H1 (cell line): ENCODE results near the gene FAM227B. TPM values are rescaled to one million over a fixed set of nuclear protein-coding genes. Genes with fewer than 3 reads are reported as not detected.

ENCODE experiments used
- CTCF ChIA-PET: fragments of 300-600 bp; sonication (Branson Sonifier 250); formaldehyde crosslinking; loops from one replicate; lab custom pipeline; 2021; ENCODE audit not compliant: partially characterized antibody; lab: Charles Lee
- POLR2A ChIA-PET: fragments of 300-600 bp; sonication (Branson Sonifier 250); formaldehyde crosslinking; loops from one replicate; lab custom pipeline; 2021; ENCODE audit warnings: inconsistent platforms; ENCODE audit not compliant: partially characterized antibody; lab: Charles Lee
- DNase-seq, 2 experiments: peaks; one replicate each; pipeline versions ENCODE4 v3.0.0 to v3.0.0-alpha.2; 2010 to 2022; ENCODE audit warnings: low spot score in 2 of 2, low read depth in 1 of 2, mixed read lengths in 1 of 2
- FAIRE-seq: peaks from 2 replicates; lab custom pipeline; 2011; peaks lifted over from hg19 to GRCh38; lab: Jason Lieb, UNC
- H2AFZ ChIP-seq: 2 replicates; pipeline ENCODE4 v1.8.1; 2012; ENCODE audit warnings: low read length, inconsistent platforms
- H2AK5ac ChIP-seq: 2 replicates; pipeline ENCODE4 v1.6.1; 2013; ENCODE audit warnings: low read depth, low read length
- H2BK120ac ChIP-seq: replicated peaks from 2 replicates; pipeline ENCODE3; 2013; ENCODE audit warnings: low read depth, low read length, inconsistent platforms
- H2BK12ac ChIP-seq: 2 replicates; pipeline ENCODE4 v1.6.1; 2013; ENCODE audit warnings: low read depth, low read length
- H2BK15ac ChIP-seq: 2 replicates; pipeline ENCODE4 v1.6.1; 2013; ENCODE audit warnings: low read length
- H2BK20ac ChIP-seq: 2 replicates; pipeline ENCODE4 v1.6.1; 2013; ENCODE audit warnings: low read length
- H2BK5ac ChIP-seq: 2 replicates; pipeline ENCODE4 v1.6.1; 2013; ENCODE audit warnings: low read depth, low read length
- H3K14ac ChIP-seq: 2 replicates; pipeline ENCODE4 v1.6.1; 2013; ENCODE audit warnings: inconsistent platforms; ENCODE audit not compliant: insufficient read length
- H3K18ac ChIP-seq: 2 replicates; pipeline ENCODE4 v1.6.1; 2013; ENCODE audit warnings: low read length; ENCODE audit errors: extremely low read depth
- H3K23ac ChIP-seq: 2 replicates; pipeline ENCODE4 v1.6.1; 2013; ENCODE audit warnings: inconsistent platforms; ENCODE audit not compliant: insufficient read length
- H3K23me2 ChIP-seq: 2 replicates; pipeline ENCODE4 v1.6.1; 2013; ENCODE audit warnings: low read depth, low read length
- H3K27ac ChIP-seq: 2 replicates; pipeline ENCODE4 v1.6.1; 2011; ENCODE audit warnings: low read depth, low read length, inconsistent platforms
- H3K27me3 ChIP-seq, 4 experiments: replicated peaks in 1 of 4; 1 replicate in 1 of 4; 2 replicates in 3 of 4; pipeline versions ENCODE4 v1.6.1 to v1.8.1; 2011 to 2013; ENCODE audit warnings: low read length in 3 of 4, mild to moderate bottlenecking in 3 of 4, inconsistent platforms in 2 of 4, mixed read lengths in 2 of 4, moderate library complexity in 1 of 4; ENCODE audit not compliant: control insufficient read depth in 3 of 4, insufficient read depth in 3 of 4; ENCODE audit errors: extremely low read depth in 1 of 4
- H3K36me3 ChIP-seq, 4 experiments: 2 replicates each; pipeline versions ENCODE4 v1.6.1 to v1.8.1; 2011 to 2013; ENCODE audit warnings: mild to moderate bottlenecking in 4 of 4, low read length in 3 of 4, moderate library complexity in 2 of 4, control low read depth in 1 of 4, inconsistent platforms in 1 of 4; ENCODE audit not compliant: insufficient read depth in 4 of 4, control insufficient read depth in 2 of 4
- H3K4ac ChIP-seq: replicated peaks from 2 replicates; pipeline ENCODE3; 2013; ENCODE audit warnings: low read length, low read depth, mixed read lengths, inconsistent platforms; ENCODE audit not compliant: insufficient read length
- H3K4me1 ChIP-seq, 4 experiments: replicated peaks in 1 of 4; 1 replicate in 1 of 4; 2 replicates in 3 of 4; pipeline versions ENCODE4 v1.6.1 to v1.8.1; 2011 to 2013; ENCODE audit warnings: low read length in 3 of 4, inconsistent platforms in 2 of 4, mixed read lengths in 1 of 4; ENCODE audit not compliant: insufficient read depth in 4 of 4, control insufficient read depth in 3 of 4
- H3K4me2 ChIP-seq, 2 experiments: 2 replicates each; pipeline versions ENCODE4 v1.6.1 to v1.8.1; 2011 to 2013; ENCODE audit warnings: low read depth in 2 of 2, low read length in 2 of 2, control low read depth in 1 of 2, inconsistent platforms in 1 of 2, mild to moderate bottlenecking in 1 of 2; ENCODE audit not compliant: insufficient read depth in 1 of 2
- H3K4me3 ChIP-seq, 4 experiments: fragments of 200-600, 300-600 bp in 1 of 4; sonication (generic), shearing (Covaris generic), sonication (Bioruptor Twin) in 1 of 4; 2 replicates each; pipeline versions ENCODE4 v1.5.1 to v1.8.1; 2011 to 2016; ENCODE audit warnings: low read length in 4 of 4, low read depth in 3 of 4, control low read depth in 2 of 4, inconsistent platforms in 2 of 4, mild to moderate bottlenecking in 2 of 4, mixed read lengths in 1 of 4, moderate library complexity in 1 of 4; ENCODE audit not compliant: insufficient read depth in 2 of 4; ENCODE audit errors: extremely low read depth in 1 of 4
- H3K56ac ChIP-seq: replicated peaks from 2 replicates; pipeline ENCODE3; 2013; ENCODE audit warnings: low read depth, mild to moderate bottlenecking, mixed read lengths, low read length, inconsistent platforms; ENCODE audit not compliant: insufficient read length
- H3K79me1 ChIP-seq: 2 replicates; pipeline ENCODE4 v1.6.1; 2013; ENCODE audit warnings: low read depth, low read length, control low read depth
- H3K79me2 ChIP-seq, 2 experiments: 2 replicates each; pipeline versions ENCODE4 v1.6.1 to v1.8.1; 2012 to 2013; ENCODE audit warnings: low read length in 2 of 2, mild to moderate bottlenecking in 2 of 2, inconsistent platforms in 1 of 2; ENCODE audit not compliant: insufficient read depth in 2 of 2, control insufficient read depth in 1 of 2
- H3K9ac ChIP-seq, 4 experiments: replicated peaks in 1 of 4; 1 replicate in 1 of 4; 2 replicates in 3 of 4; pipeline versions ENCODE4 v1.6.1 to v1.8.1; 2011 to 2013; ENCODE audit warnings: low read depth in 3 of 4, low read length in 3 of 4, control low read depth in 2 of 4, mild to moderate bottlenecking in 2 of 4, moderate library complexity in 2 of 4, inconsistent platforms in 1 of 4; ENCODE audit errors: extremely low read depth in 1 of 4
- H3K9me3 ChIP-seq, 2 experiments: 2 replicates each; pipeline versions ENCODE4 v1.6.1 to v1.8.1; 2012 to 2013; ENCODE audit warnings: mild to moderate bottlenecking in 2 of 2, moderate library complexity in 2 of 2, control low read depth in 1 of 2, inconsistent platforms in 1 of 2, low read depth in 1 of 2, low read length in 1 of 2, mixed read lengths in 1 of 2; ENCODE audit not compliant: insufficient read depth in 2 of 2
- H4K20me1 ChIP-seq, 2 experiments: replicated peaks in 1 of 2; 2 replicates each; pipeline versions ENCODE3 to v1.8.1; 2011 to 2013; ENCODE audit warnings: inconsistent platforms in 2 of 2, low read length in 2 of 2, mild to moderate bottlenecking in 1 of 2; ENCODE audit not compliant: insufficient read depth in 2 of 2, control insufficient read depth in 1 of 2
- H4K5ac ChIP-seq: 2 replicates; pipeline ENCODE4 v1.6.1; 2013; ENCODE audit warnings: low read length, low read depth, mixed read lengths, inconsistent platforms; ENCODE audit not compliant: insufficient read length
- H4K8ac ChIP-seq: 2 replicates; pipeline ENCODE4 v1.8.0; 2013; ENCODE audit warnings: mild to moderate bottlenecking, moderate library complexity, low read length, inconsistent platforms; ENCODE audit not compliant: insufficient read depth; ENCODE audit errors: extremely low read depth
- H4K91ac ChIP-seq: replicated peaks from 2 replicates; pipeline ENCODE3; 2013; ENCODE audit warnings: low read length, mixed read lengths, inconsistent platforms; ENCODE audit not compliant: insufficient read length
- ATF3 ChIP-seq: IDR thresholded peaks from 2 replicates; pipeline ENCODE4 v1.6.1; 2011; ENCODE audit warnings: low read depth, mild to moderate bottlenecking, low read length; ENCODE audit not compliant: insufficient read depth
- CBX5 ChIP-seq: fragments of 300-800, 300-1000 bp; sonication (generic); IDR thresholded peaks from 2 replicates; pipeline ENCODE4 v1.7.1; 2016; ENCODE audit warnings: antibody characterized with exemption, low read length, low read depth
- CHD2 ChIP-seq: IDR thresholded peaks from 2 replicates; pipeline ENCODE4 v1.6.1; 2012; ENCODE audit warnings: low read length, improper control_type of control experiment
- CTCF ChIP-seq, 3 experiments: IDR thresholded peaks; 1 replicate in 2 of 3; 2 replicates in 1 of 3; pipeline versions ENCODE4 v1.5.1 to v1.6.1; 2011; ENCODE audit warnings: low read length in 3 of 3, mild to moderate bottlenecking in 3 of 3, inconsistent platforms in 2 of 3, low read depth in 1 of 3, moderate library complexity in 1 of 3; ENCODE audit not compliant: insufficient read depth in 1 of 3; ENCODE audit errors: control extremely low read depth in 1 of 3
- POLR2AphosphoS5 ChIP-seq: IDR thresholded peaks from 2 replicates; pipeline ENCODE4 v1.6.1; 2011; ENCODE audit warnings: low read depth, low read length
- RNF2 ChIP-seq: fragments of 200-900, 300-1000 bp; sonication (generic); IDR thresholded peaks from 2 replicates; pipeline ENCODE4 v1.7.1; 2016; ENCODE audit warnings: borderline replicate concordance, low read depth, mild to moderate bottlenecking, antibody characterized with exemption, low read length; ENCODE audit not compliant: poor library complexity, severe bottlenecking; ENCODE audit errors: missing control alignments
- SAP30 ChIP-seq: fragments of 300-600 bp; sonication (generic); IDR thresholded peaks from 2 replicates; pipeline ENCODE4 v1.7.1; 2012; ENCODE audit warnings: low read length, moderate library complexity, mild to moderate bottlenecking, inconsistent platforms; ENCODE audit not compliant: insufficient read depth, insufficient replicate concordance
- SIRT6 ChIP-seq: IDR thresholded peaks from one replicate; pipeline ENCODE4 v1.7.1; 2012; ENCODE audit warnings: low read length, inconsistent platforms
- SIX5 ChIP-seq: IDR thresholded peaks from 2 replicates; pipeline ENCODE4 v1.6.1; 2011; ENCODE audit warnings: mild to moderate bottlenecking, low read depth, low read length
- SP4 ChIP-seq: IDR thresholded peaks from 2 replicates; pipeline ENCODE4 v1.6.1; 2012; ENCODE audit warnings: low read length, inconsistent platforms
- TAF7 ChIP-seq: optimal IDR thresholded peaks from 2 replicates; pipeline ENCODE3; 2011; ENCODE audit warnings: low read depth, mild to moderate bottlenecking, inconsistent platforms, low read length, moderate library complexity, borderline replicate concordance
- TEAD4 ChIP-seq: IDR thresholded peaks from 2 replicates; pipeline ENCODE4 v1.6.1; 2012; ENCODE audit warnings: low read depth, low read length, inconsistent platforms, mixed read lengths
- WGBS, 2 experiments: shearing (Covaris generic) in 1 of 2; methylation state at CpG; one replicate each; pipeline versions ENCODE4 v1.1.6 to v1.1.7; 2013 to 2015; ENCODE audit warnings: low lambda C conversion rate in 2 of 2, mixed read lengths in 2 of 2, inconsistent platforms in 1 of 2, low coverage in 1 of 2, missing lambda C conversion rate in 1 of 2; ENCODE audit not compliant: insufficient replicate concordance in 2 of 2, insufficient coverage in 1 of 2, insufficient read length in 1 of 2; ENCODE audit errors: extremely low coverage in 1 of 2, missing lambda C conversion rate in 1 of 2; 5-methylcytosine and 5-hydroxymethylcytosine counted together
- polyA plus RNA-seq, 7 experiments: library from polyadenylated mRNA; depleted of rRNA in 3 of 7; stranded (reverse) in 5 of 7; unstranded in 2 of 7; fragments of >200 nt in 5 of 7; fragments of 200-250 nt in 2 of 7; gene quantifications; 1 replicate in 5 of 7; 2 replicates in 1 of 7; 4 replicates in 1 of 7; pipeline versions ENCODE4 v1.2.1 to v1.2.3, GENCODE V29; 2011 to 2013; ENCODE audit warnings: missing spikeins in 2 of 7, mixed read lengths in 2 of 7
- total RNA-seq: library from RNA; stranded (reverse); fragmentation: NEBNext Ultra II Directional; extraction: Animal tissue kit (Norgen Biotek cat#: 25700); gene quantifications from 2 replicates; pipeline ENCODE4 v1.2.1, GENCODE V29; 2021

Gene FAM227B
- total and polyA plus RNA-seq, 2 of the 8 experiments (the other 6 are each of a cell fraction or from before 2014, with no cell fraction given), result 4.0 to 6.5 TPM

DNA sequence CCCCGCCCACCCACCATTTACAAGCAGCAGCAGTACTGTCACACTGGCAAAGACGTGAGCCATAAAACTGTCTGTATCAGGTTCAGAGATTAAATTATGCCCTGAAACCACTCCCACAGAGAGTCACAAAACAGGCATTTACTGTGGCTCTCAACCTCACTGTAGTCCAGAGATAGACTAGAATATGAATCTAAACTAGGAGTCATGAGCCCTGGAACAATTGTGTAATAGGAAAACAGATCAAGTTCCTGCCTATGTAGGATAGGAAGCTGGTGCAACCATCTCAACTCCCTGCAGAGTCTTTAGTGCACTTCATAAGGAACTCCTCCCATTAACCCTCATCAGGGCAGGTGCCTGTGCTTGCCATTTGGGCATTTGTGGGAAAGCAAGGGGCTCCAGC, 61.7 kb downstream of the FAM227B start:
- Histone ChIP-seq H2BK120ac (no peak overlapping the region), H3K4ac (no peak overlapping the region), H3K4me1 (no peaks in the 10 kb centered on the region), H4K20me1 (no peaks in the 10 kb centered on the region), H3K56ac (no peak overlapping the region), H3K36me3 (no peaks in the 10 kb centered on the region), H3K79me1 (no peaks in the 10 kb centered on the region), H3K79me2 (no peaks in the 10 kb centered on the region), H2BK20ac (no peak overlapping the region), H4K8ac (no peak overlapping the region), H3K4me2 (no peak overlapping the region), H3K27ac (no peak overlapping the region), H4K91ac (no peak overlapping the region), H2AK5ac (no peak overlapping the region), H3K27me3 (no peaks in the 10 kb centered on the region), H2BK5ac (no peak overlapping the region), H3K9me3 (peaks cover 4 to 7% of the 10 kb centered on the region in 2 experiments; a peak in 1 of 4 replicates), H4K5ac (no peak overlapping the region), H2AFZ (no peak overlapping the region), H3K4me3 (no peak overlapping the region), H3K23ac (no peak overlapping the region), H2BK15ac (no peak overlapping the region), H3K9ac (no peak overlapping the region), H3K18ac (no peak overlapping the region), H2BK12ac (no peak overlapping the region), H3K23me2 (no peaks in the 10 kb centered on the region), H3K14ac (no peak overlapping the region)
- WGBS, 2 experiments, result 88% methylated on average over 2 of the region's 2 CpGs; no CpG with 5 or more reads in 1 of the 2 experiments
- ChIA-PET POLR2A (no interaction called here), CTCF (no interaction called here)
- FAIRE-seq (no peak), DNase-seq (no peak)
- TF ChIP-seq SAP30, result no peak
- no peak for TF ChIP-seq TAF7
- TF ChIP-seq POLR2AphosphoS5, result no peak
- no peak for TF ChIP-seq CHD2
- TF ChIP-seq ATF3, result no peak
- TF ChIP-seq SIX5, result no peak
- TF ChIP-seq RNF2, result no peak
- TF ChIP-seq TEAD4, result no peak
- TF ChIP-seq SIRT6, result no peak
- TF ChIP-seq CTCF (IDR thresholded peaks at IDR 0.05; ENCODE audit: control extremely low read depth in 1 of 3, insufficient read depth in 1 of 3, low read depth in 1 of 3, low read length in 3 of 3), result no peak
- TF ChIP-seq SP4, result no peak
- TF ChIP-seq CBX5, result no peak
